Measurements from ENCODE around the gene PEX12. TPM values are rescaled to one million over a fixed set of nuclear protein-coding genes. Genes with fewer than 3 reads are reported as not detected.

The PEX12 gene
- total RNA-seq, 6 experiments from 2014 or later, result 6.2 to 9.0 (median 7.2) TPM

GRCh38 chr17:35553310-35553709 lies 25.1 kb downstream of the PEX12 start:
- H3K36me3 Mint-ChIP-seq (ENCODE audit: low read depth), result no peaks in the 10 kb centered on the region
- TF ChIP-seq CTCF (IDR thresholded peaks at IDR 0.05), result no peak
- no peak overlapping the region for H3K4me3 Mint-ChIP-seq
- H3K9me3 Mint-ChIP-seq, result no peaks in the 10 kb centered on the region
- H3K27me3 Mint-ChIP-seq (ENCODE audit: insufficient read depth), result peaks cover 40% of the 10 kb centered on the region
- H3K4me1 Mint-ChIP-seq (ENCODE audit: low read depth), result no peaks in the 10 kb centered on the region
- DNase-seq, result no peak
- no peak overlapping the region for H3K27ac Mint-ChIP-seq

- H3K4me3 Mint-ChIP-seq, result no peak overlapping the region
- no peaks in the 10 kb centered on the region for H3K9me3 Mint-ChIP-seq
- no peak for DNase-seq
- peaks cover 3% of the 10 kb centered on the region for H3K4me1 Mint-ChIP-seq (ENCODE audit: low read depth)
- H3K27me3 Mint-ChIP-seq (ENCODE audit: insufficient read depth), result peaks cover 41% of the 10 kb centered on the region
- no peaks in the 10 kb centered on the region for H3K36me3 Mint-ChIP-seq (ENCODE audit: low read depth)
- TF ChIP-seq CTCF (IDR thresholded peaks at IDR 0.05), result no peak
- H3K27ac Mint-ChIP-seq, result no peak overlapping the region
Measured at GRCh38 chr17:35548978-35549377, 29.4 kb downstream of the PEX12 start.

- TF ChIP-seq CTCF (IDR thresholded peaks at IDR 0.05), result no peak
- H3K36me3 Mint-ChIP-seq (ENCODE audit: low read depth), result no peaks in the 10 kb centered on the region
- peaks cover 10% of the 10 kb centered on the region for H3K4me1 Mint-ChIP-seq (ENCODE audit: low read depth)
- no peak overlapping the region for H3K27ac Mint-ChIP-seq
- H3K4me3 Mint-ChIP-seq, result no peak overlapping the region
- peaks cover 38% of the 10 kb centered on the region for H3K27me3 Mint-ChIP-seq (ENCODE audit: insufficient read depth)
- no peak for DNase-seq
- no peaks in the 10 kb centered on the region for H3K9me3 Mint-ChIP-seq
Measured at GRCh38 chr17:35548208-35548810, 30.1 kb downstream of the PEX12 start.

- no peak overlapping the region for H3K4me3 Mint-ChIP-seq
- no peaks in the 10 kb centered on the region for H3K9me3 Mint-ChIP-seq
- peaks cover 14% of the 10 kb centered on the region for H3K4me1 Mint-ChIP-seq (ENCODE audit: low read depth)
- H3K36me3 Mint-ChIP-seq (ENCODE audit: low read depth), result no peaks in the 10 kb centered on the region
- DNase-seq, result no peak
- H3K27me3 Mint-ChIP-seq (ENCODE audit: insufficient read depth), result peaks cover 28% of the 10 kb centered on the region
- no peak overlapping the region for H3K27ac Mint-ChIP-seq
- TF ChIP-seq CTCF (IDR thresholded peaks at IDR 0.05), result no peak
Measured at GRCh38 chr17:35546487-35546886, 31.9 kb downstream of the PEX12 start.

GRCh38 chr17:35545150-35545549 lies 33.2 kb downstream of the PEX12 start:
- H3K4me1 Mint-ChIP-seq (ENCODE audit: low read depth), result peaks cover 26% of the 10 kb centered on the region
- no peaks in the 10 kb centered on the region for H3K9me3 Mint-ChIP-seq
- no peak overlapping the region for H3K4me3 Mint-ChIP-seq
- no peak overlapping the region for H3K27ac Mint-ChIP-seq
- no peak for TF ChIP-seq CTCF (IDR thresholded peaks at IDR 0.05)
- no peak for DNase-seq
- H3K27me3 Mint-ChIP-seq (ENCODE audit: insufficient read depth), result peaks cover 21% of the 10 kb centered on the region
- H3K36me3 Mint-ChIP-seq (ENCODE audit: low read depth), result no peaks in the 10 kb centered on the region
